PC-3 (cell line): ENCODE results near the gene PLK3. TPM values are rescaled to one million over a fixed set of nuclear protein-coding genes. Genes with fewer than 3 reads are reported as not detected.
A peak's percentile ranks its signal among the peaks of the same experiment; 100 is the strongest.

Experiments
- ATAC-seq: fragments of 200-7000 bp; cut with Tn5 transposase; 2 replicates; pipeline ENCODE4 v1.9.1; 2020; ENCODE audit warnings: mild to moderate bottlenecking, moderate library complexity
- BruUV-seq: library from RNA; stranded (reverse); fragments of 400-500 nt; replicated peaks from 2 replicates; lab custom pipeline; 2021; lab: Mats Ljungman, UMichigan
- CTCF ChIA-PET: fragments of 300-600 bp; sonication (Branson Sonifier 250); formaldehyde crosslinking; loops from one replicate; lab custom pipeline; 2022; ENCODE audit warnings: antibody characterized with exemption; lab: Charles Lee
- POLR2A ChIA-PET: fragments of 300-600 bp; sonication (Branson Sonifier 250); formaldehyde crosslinking; loops from one replicate; lab custom pipeline; 2022; ENCODE audit warnings: antibody characterized with exemption; ENCODE audit not compliant: unreplicated experiment; lab: Charles Lee
- DNase-seq: peaks from one replicate; pipeline ENCODE4 v3.0.0-alpha.2; 2015
- H2AFZ ChIP-seq: fragments of 300-600 bp; sonication (generic); 2 replicates; pipeline ENCODE4 v1.6.0; 2016; ENCODE audit warnings: antibody characterized with exemption, low read length
- H3F3A ChIP-seq: fragments of 300-600 bp; sonication (generic); one replicate; pipeline ENCODE4 v1.6.0; 2017; ENCODE audit warnings: antibody characterized with exemption, low read length, control low read depth, mild to moderate bottlenecking; ENCODE audit not compliant: unreplicated experiment
- H3K27ac ChIP-seq: fragments of 300-600 bp; sonication (generic); 2 replicates; pipeline ENCODE4 v1.5.1; 2016; ENCODE audit warnings: mild to moderate bottlenecking, low read length
- H3K27me3 ChIP-seq: fragments of 300-600 bp; sonication (generic); 2 replicates; pipeline ENCODE4 v1.6.1; 2016; ENCODE audit warnings: low read length, mixed read lengths
- H3K36me3 ChIP-seq: fragments of 300-600 bp; sonication (generic); 2 replicates; pipeline ENCODE4 v1.6.1; 2016; ENCODE audit warnings: low read depth, mixed run types, low read length, mixed read lengths
- H3K4me1 ChIP-seq: fragments of 300-600 bp; sonication (generic); 2 replicates; pipeline ENCODE4 v1.5.1; 2016; ENCODE audit warnings: low read length; ENCODE audit not compliant: insufficient read depth
- H3K4me2 ChIP-seq: fragments of 300-600 bp; sonication (generic); 2 replicates; pipeline ENCODE4 v1.6.0; 2016; ENCODE audit warnings: low read length
- H3K4me3 ChIP-seq: fragments of 300-600 bp; sonication (generic); 2 replicates; pipeline ENCODE4 v1.5.1; 2016; ENCODE audit warnings: mild to moderate bottlenecking, low read length, mixed read lengths
- H3K79me2 ChIP-seq: fragments of 300-600 bp; sonication (generic); 2 replicates; pipeline ENCODE4 v1.6.1; 2017; ENCODE audit warnings: low read length, mixed read lengths
- H3K9ac ChIP-seq: fragments of 300-600 bp; sonication (generic); 2 replicates; pipeline ENCODE4 v1.6.0; 2016; ENCODE audit warnings: mild to moderate bottlenecking, low read length
- H3K9me2 ChIP-seq: fragments of 300-600 bp; sonication (generic); replicated peaks from 2 replicates; pipeline ENCODE4 v1.6.1; 2016; ENCODE audit warnings: mixed run types, low read length, mixed read lengths
- H3K9me3 ChIP-seq: fragments of 300-600 bp; sonication (generic); 2 replicates; pipeline ENCODE4 v1.6.1; 2016; ENCODE audit warnings: low read length, mixed read lengths
- H4K20me1 ChIP-seq: fragments of 300-600 bp; sonication (generic); 2 replicates; pipeline ENCODE4 v1.6.1; 2016; ENCODE audit warnings: low read length, mixed read lengths
- CTCF ChIP-seq: fragments of 300-600 bp; sonication (generic); conservative IDR thresholded peaks from 2 replicates; pipeline ENCODE4 v1.5.1; 2017; ENCODE audit warnings: antibody characterized with exemption, low read depth, mild to moderate bottlenecking, low read length
- EZH2 ChIP-seq: fragments of 300-600 bp; sonication (generic); IDR thresholded peaks from one replicate; pipeline ENCODE4 v1.6.1; 2017; ENCODE audit warnings: antibody characterized with exemption, mild to moderate bottlenecking, low read length; ENCODE audit not compliant: unreplicated experiment
- EZH2phosphoT487 ChIP-seq: fragments of 300-600 bp; sonication (generic); IDR thresholded peaks from 2 replicates; pipeline ENCODE4 v1.6.1; 2018; ENCODE audit warnings: mild to moderate bottlenecking, antibody characterized with exemption, low read length, borderline replicate concordance
- intact Hi-C: fragments of 100-400 bp; cut with micrococcal nuclease; formaldehyde crosslinking; loops from 2 replicates; pipeline ENCODE4 v1.9.0; 2023
- total RNA-seq: library from RNA; depleted of rRNA; stranded (reverse); fragments of >200 nt; gene quantifications from 2 replicates; pipeline ENCODE4 v1.2.3, GENCODE V29; 2014

The PLK3 gene
- total RNA-seq, 1 experiment from 2014 or later = 44.0 TPM

GRCh38 chr1:44842486-44842861, 42.3 kb downstream of the PLK3 start:
- ChIA-PET POLR2A (interaction anchor here (0.6 kb wide), 1 partner anchor 23 kb away, joined by 3 read pairs; no protein-coding TSS in a partner anchor), CTCF (no interaction called here)
- no peak overlapping the region for H3K27ac ChIP-seq
- BruUV-seq = no TSS peak
- intact Hi-C loops = no loop called here
- H3K4me1 ChIP-seq = no peaks in the 10 kb centered on the region
- ATAC-seq (no peak; the same call in 1 of the 2 replicates), DNase-seq (no peak)
- H4K20me1 ChIP-seq = no peaks in the 10 kb centered on the region
- H3K9me3 ChIP-seq = no peaks in the 10 kb centered on the region
- no peaks in the 10 kb centered on the region for H3K27me3 ChIP-seq
- H2AFZ ChIP-seq = no peak overlapping the region
- peak overlapping the region; percentile 87 for H3K4me2 ChIP-seq
- peak overlapping the region; percentile 65 for H3K4me3 ChIP-seq
- H3K79me2 ChIP-seq = no peaks in the 10 kb centered on the region
- H3F3A ChIP-seq = no peaks in the 10 kb centered on the region
- H3K9me2 ChIP-seq = no peaks in the 10 kb centered on the region
- H3K36me3 ChIP-seq = no peaks in the 10 kb centered on the region
- no peak for TF ChIP-seq EZH2phosphoT487
- TF ChIP-seq CTCF = no peak
- no peak for TF ChIP-seq EZH2
- H3K9ac ChIP-seq = 0 out of 2 replicates have a peak overlapping the region, but pooled peaks have one; percentile 22

- peak; percentile 32 for DNase-seq
- peak within 1 kb of the TSS; percentile 65 for H3K4me3 ChIP-seq
Observed at GRCh38 chr1:44842862-44843655, 42.9 kb downstream of the PLK3 start, which contains the start of gene PTCH2. Gene PTCH2, minus strand, starts transcription at chr1:44843253. Its CDS starts 321 bp downstream, at chr1:44842932.

More at GRCh38 chr1:44842862-44843655, 42.9 kb downstream of the PLK3 start, which contains the start of gene PTCH2:
- Histone ChIP-seq H4K20me1 (no peaks in the 10 kb centered on the region), H3K9me3 (no peaks in the 10 kb centered on the region), H3K9ac (peak within 1 kb of the TSS; percentile 22; the same call in 1 of the 2 replicates), H3K9me2 (no peaks in the 10 kb centered on the region), H3K27me3 (no peaks in the 10 kb centered on the region), H3K27ac (no peak within 1 kb of the TSS), H3K79me2 (no peaks in the 10 kb centered on the region), H2AFZ (peak within 1 kb of the TSS; percentile 65), H3K36me3 (no peaks in the 10 kb centered on the region), H3K4me2 (peak within 1 kb of the TSS; percentile 87), H3F3A (no peaks in the 10 kb centered on the region), H3K4me1 (no peaks in the 10 kb centered on the region)
- ATAC-seq = peak; percentile 89
- BruUV-seq = no TSS peak
- ChIA-PET CTCF (no interaction called here), POLR2A (interaction anchor here (0.6 kb wide), 1 partner anchor 23 kb away, joined by 3 read pairs; no protein-coding TSS in a partner anchor)
- no peak for TF ChIP-seq EZH2phosphoT487
- no peak for TF ChIP-seq EZH2
- TF ChIP-seq CTCF = no peak
- intact Hi-C loops = no loop called here
